ENCODE measurements around the gene RTN3. TPM values are rescaled to one million over a fixed set of nuclear protein-coding genes. Genes with fewer than 3 reads are reported as not detected.
A peak's percentile ranks its signal among the peaks of the same experiment; 100 is the strongest.

The RTN3 gene
- total RNA-seq, 1 experiment from 2014 or later = 173 TPM

GRCh38 chr11:63682066-63683021, 1.0 kb downstream of the RTN3 start:
- peaks cover 0 to 4% (median 0%) of the 10 kb centered on the region in 3 experiments; a peak in 4 of 7 replicates for H3K36me3 Mint-ChIP-seq (ENCODE audit: insufficient read depth in 1 of 3, low read depth in 3 of 3)
- H3T11ph ChIP-seq (ENCODE audit: low read length) = no peak overlapping the region
- WGBS (ENCODE audit: extremely low coverage, insufficient read length, low lambda C conversion rate) = no CpG with 5 or more reads among the region's 19 CpGs
- H2BK20ac ChIP-seq (ENCODE audit: low read depth, low read length, poor library complexity, severe bottlenecking) = no peak overlapping the region
- no peak overlapping the region; the same call in 1 of the 2 replicates for H3K14ac ChIP-seq (ENCODE audit: insufficient read depth, low read length)
- no peak overlapping the region for H4K91ac ChIP-seq (ENCODE audit: insufficient read length, low read depth, low read length)
- peak overlapping the region; percentile 93 for H3K4me2 ChIP-seq (ENCODE audit: insufficient read depth, insufficient read length, low read length)
- peak; percentile 44 for DNase-seq
- no peak overlapping the region for H2BK15ac ChIP-seq (ENCODE audit: low read depth, low read length)
- no peak overlapping the region for H3K23ac ChIP-seq (ENCODE audit: insufficient read length, low read depth, low read length)
- no peaks in the 10 kb centered on the region; the same call in 1 of the 2 replicates for H3K27me3 Mint-ChIP-seq (ENCODE audit: low read depth)
- H2BK5ac ChIP-seq (ENCODE audit: insufficient read length, low read length) = no peak overlapping the region
- H3K4me3 Mint-ChIP-seq = peak overlapping the region; percentile 80 to 96
- H3K23me2 ChIP-seq (ENCODE audit: insufficient read length, low read depth, low read length, poor library complexity, severe bottlenecking) = peaks cover 12% of the 10 kb centered on the region
- peaks cover 27% of the 10 kb centered on the region; the same call in 1 of the 2 replicates for H3K79me2 ChIP-seq (ENCODE audit: insufficient read depth, low read length)
- peaks cover 3% of the 10 kb centered on the region; the same call in 1 of the 2 replicates for H3K4me1 ChIP-seq (ENCODE audit: insufficient read depth, low read length)
- H3K9ac ChIP-seq (ENCODE audit: extremely low read depth, insufficient read length, low read length) = peak overlapping the region; percentile 72
- no peaks in the 10 kb centered on the region for H3K27me3 ChIP-seq (ENCODE audit: insufficient read depth, low read length)
- H2BK12ac ChIP-seq (ENCODE audit: insufficient read length, low read depth, low read length) = no peak overlapping the region
- no peak overlapping the region for H3K56ac ChIP-seq (ENCODE audit: insufficient read length, low read depth, low read length)
- no peaks in the 10 kb centered on the region for H4K20me1 ChIP-seq (ENCODE audit: control insufficient read depth, insufficient read depth, insufficient read length)
- no peak overlapping the region for H4K8ac ChIP-seq (replicated peaks; ENCODE audit: insufficient read length, low read depth, low read length)
- H3K4me1 Mint-ChIP-seq = peaks cover 24 to 33% of the 10 kb centered on the region in 2 experiments
- H3K9me3 ChIP-seq (ENCODE audit: control insufficient read depth, low read depth, low read length) = no peaks in the 10 kb centered on the region
- H3K18ac ChIP-seq (ENCODE audit: insufficient read length, low read depth, low read length) = no peak overlapping the region
- peak; percentile 51 for TF ChIP-seq CTCF (conservative IDR thresholded peaks at IDR 0.05)
- H2AFZ ChIP-seq (ENCODE audit: low read length) = no peak overlapping the region
- no peak overlapping the region for H3K4ac ChIP-seq (ENCODE audit: low read depth, low read length)
- peak overlapping the region; percentile 85 to 95 (median 94) for H3K27ac Mint-ChIP-seq
- H3K79me1 ChIP-seq (ENCODE audit: insufficient read depth, low read depth, low read length, poor library complexity, severe bottlenecking) = peaks cover 3% of the 10 kb centered on the region
- no peak overlapping the region for H3K27ac ChIP-seq (ENCODE audit: insufficient read length, low read depth, low read length)
- H4K5ac ChIP-seq (ENCODE audit: insufficient read length, low read depth, low read length) = no peak overlapping the region
- H2BK120ac ChIP-seq (ENCODE audit: low read depth, low read length, poor library complexity, severe bottlenecking) = no peak overlapping the region
- no peak overlapping the region for H2AK5ac ChIP-seq (ENCODE audit: insufficient read length, low read length)
- no peaks in the 10 kb centered on the region for H3K9me3 Mint-ChIP-seq
